HG02763 (cell line): ENCODE data around the gene HSPA1B.

Experiments used
- ATAC-seq: cut with Tn5 transposase; IDR thresholded peaks from one replicate; pipeline ENCODE4 v1.9.1; 2021; ENCODE audit warnings: mild to moderate bottlenecking, moderate library complexity; ENCODE audit not compliant: unreplicated experiment

The HSPA1B gene

DNA sequence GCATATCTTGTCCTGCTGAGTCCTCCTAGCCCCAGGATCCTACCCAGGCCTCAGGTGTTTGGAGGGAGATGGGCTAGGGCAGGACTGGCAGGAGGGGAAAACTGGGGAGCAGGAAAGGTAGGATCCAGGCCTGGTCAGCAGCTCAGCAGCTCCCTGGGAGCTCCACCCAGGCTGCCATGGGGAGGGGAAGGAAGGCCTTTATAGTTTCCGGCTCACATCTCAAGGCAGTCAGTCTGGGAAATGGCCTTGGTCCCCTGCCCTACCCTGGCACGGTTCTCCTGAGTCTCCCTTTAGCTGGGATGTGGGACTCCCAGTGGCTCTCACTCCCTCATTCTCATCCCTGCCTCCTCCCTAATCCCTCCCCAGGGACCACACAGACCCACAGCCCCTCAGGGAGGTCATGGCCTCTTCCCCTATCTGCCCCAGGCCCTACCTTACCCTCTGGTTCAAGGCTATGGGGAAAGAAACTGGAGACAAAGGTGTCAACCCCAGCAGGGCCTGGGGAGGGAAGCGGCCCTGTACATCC lies 49.6 kb downstream of the HSPA1B start:
- ATAC-seq: no peak

DNA sequence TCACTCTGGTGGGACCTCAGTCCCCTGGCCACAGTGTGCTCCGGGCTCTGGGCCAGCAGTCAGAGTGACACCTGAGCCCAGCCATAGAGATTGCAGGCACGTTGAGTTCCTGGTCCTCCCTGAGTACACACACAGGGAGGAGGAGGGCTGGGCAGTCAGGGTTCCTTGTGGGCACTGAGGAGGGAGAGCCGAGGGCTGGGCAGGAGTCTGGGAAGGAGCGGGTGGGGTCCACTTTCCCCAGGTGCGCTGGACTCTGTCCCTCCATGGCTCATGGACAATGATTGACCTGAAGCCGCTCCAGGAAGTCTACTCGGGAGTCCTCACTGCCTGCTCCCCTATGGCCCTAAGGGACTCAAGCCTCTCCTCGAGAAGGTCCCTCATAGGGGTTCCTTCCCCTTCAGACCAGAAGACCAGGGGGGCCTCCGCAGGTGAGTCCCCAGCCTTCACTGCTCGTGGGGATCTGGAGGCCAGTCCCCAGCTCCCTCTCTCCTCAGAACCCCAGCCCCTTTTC lies 50.2 kb downstream of the HSPA1B start:
- no peak for ATAC-seq

DNA sequence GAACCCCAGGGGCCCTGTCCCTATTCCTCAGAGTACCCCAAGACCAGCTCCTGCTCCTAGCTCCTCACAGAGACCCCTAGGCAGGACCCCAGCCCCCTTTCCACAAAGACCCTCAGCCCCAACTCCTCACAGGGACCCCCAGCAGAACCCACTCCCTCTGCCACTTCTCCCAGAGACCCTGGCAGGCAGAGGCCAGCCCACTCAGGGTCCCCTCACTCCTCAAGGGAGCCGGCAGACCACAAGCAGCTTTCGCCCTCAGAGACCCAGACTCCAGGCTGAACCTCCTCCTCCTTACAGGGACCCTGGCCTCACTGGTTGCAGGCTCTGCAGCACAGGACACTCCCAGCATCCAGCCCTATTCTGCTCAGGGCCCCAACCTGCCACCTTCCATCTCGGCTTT lies 50.7 kb downstream of the HSPA1B start:
- no peak for ATAC-seq

DNA sequence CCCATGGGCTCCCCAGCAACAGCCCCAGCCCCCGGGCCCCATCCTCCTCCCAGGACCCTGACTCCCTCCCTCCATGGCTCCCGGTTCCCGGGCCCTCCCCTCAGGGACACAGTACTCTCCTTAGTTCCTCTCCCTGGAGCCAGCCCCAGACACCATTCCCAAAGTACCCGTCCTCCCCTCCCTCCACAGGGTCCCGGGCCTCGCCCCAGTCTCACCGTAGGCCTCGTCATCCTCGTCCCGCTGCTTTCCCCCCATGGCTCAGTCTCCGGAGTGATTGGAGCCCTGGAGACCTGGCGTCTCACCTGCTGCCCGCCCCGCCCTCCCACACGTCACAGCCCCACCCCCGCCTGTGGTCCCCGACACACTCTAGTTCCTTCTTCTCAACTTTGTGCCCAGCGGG lies 51.2 kb downstream of the HSPA1B start, which contains the start of gene SLC44A4:
SLC44A4 (minus strand) TSS at position 272 of the 400 bp plus-strand sequence; CDS start at position 255, 17 bp downstream.
- ATAC-seq: no peak

DNA sequence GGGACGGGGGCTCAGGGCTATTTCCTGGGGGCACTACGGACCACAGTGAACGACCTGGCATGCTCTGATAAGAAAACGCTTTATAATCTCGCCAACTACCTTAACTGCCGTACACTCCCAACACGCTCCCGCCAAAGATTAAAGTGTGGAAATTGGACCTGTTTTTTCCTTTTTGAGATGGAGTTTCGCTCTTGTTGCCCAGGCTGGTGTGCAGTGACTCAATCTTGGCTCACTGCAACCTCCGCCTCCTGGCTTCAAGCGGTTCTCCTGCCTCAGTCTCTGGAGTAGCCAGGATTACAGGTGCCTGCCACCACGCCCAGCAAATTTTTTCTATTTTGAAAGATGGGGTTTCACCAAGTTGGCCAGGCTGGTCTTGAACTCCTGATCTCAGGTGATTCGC lies 51.6 kb downstream of the HSPA1B start:
- no peak for ATAC-seq
